Tibial nerve (tissue), 4 donors: ENCODE results near the gene SPRING1. TPM values are rescaled to one million over a fixed set of nuclear protein-coding genes. Genes with fewer than 3 reads are reported as not detected.

ENCODE experiments used
- DNase-seq, 2 donors: peaks; one replicate each; pipeline ENCODE4 v3.0.0-alpha.2; 2019; ENCODE audit warnings: low spot score in 2 of 2
- H3K27ac ChIP-seq, 4 donors: fragments of 200-600 bp; sonication (generic) in 3 of 4; one replicate each; pipeline ENCODE4 v1.5.1; 2017 to 2019; ENCODE audit warnings: mild to moderate bottlenecking in 1 of 4
- H3K27me3 ChIP-seq, 2 donors: fragments of 200-600 bp; sonication (generic) in 1 of 2; one replicate each; pipeline versions ENCODE4 v1.5.1 to v1.6.0; 2017 to 2019
- H3K36me3 ChIP-seq, 3 donors: fragments of 200-600 bp; sonication (generic); one replicate each; pipeline ENCODE4 v1.5.1; 2018 to 2019
- H3K4me1 ChIP-seq, 4 donors: fragments of 200-600 bp; sonication (generic) in 3 of 4; one replicate each; pipeline ENCODE4 v1.5.1; 2017 to 2019
- H3K4me3 ChIP-seq, 4 donors: fragments of 200-600 bp; sonication (generic) in 3 of 4; one replicate each; pipeline ENCODE4 v1.5.1; 2017 to 2019; ENCODE audit warnings: mild to moderate bottlenecking in 1 of 4, moderate library complexity in 1 of 4
- H3K9me3 ChIP-seq, 4 donors: fragments of 200-600 bp; sonication (generic) in 3 of 4; one replicate each; pipeline ENCODE4 v1.5.1; 2017 to 2019
- EP300 ChIP-seq, 2 donors: sonication (generic); formaldehyde crosslinking; IDR thresholded peaks; one replicate each; pipeline ENCODE4 v1.6.1; 2017; ENCODE audit warnings: antibody characterized with exemption in 2 of 2, mild to moderate bottlenecking in 1 of 2
- POLR2A ChIP-seq, 2 donors: fragments of 450-650 bp; IDR thresholded peaks; one replicate each; pipeline ENCODE4 v1.6.1; 2017; ENCODE audit warnings: antibody characterized with exemption in 2 of 2, mild to moderate bottlenecking in 2 of 2, moderate library complexity in 2 of 2
- WGBS, 2 donors: methylation state at CpG; one replicate each; pipeline ENCODE4 v1.1.5; 2018; 5-methylcytosine and 5-hydroxymethylcytosine counted together
- total RNA-seq, 4 donors: library from RNA; depleted of rRNA; stranded (reverse); fragments of >200 nt; gene quantifications; one replicate each; pipeline ENCODE4 v1.1.0, GENCODE V29; 2016
- TF ChIP-seq, protein P1 (sequence below), 5 experiments: fragments of 200-600 bp in 3 of 5; fragments of 450-650 bp in 2 of 5; sonication (generic) in 3 of 5; IDR thresholded peaks; one replicate each; pipeline ENCODE4 v1.5.1; 2016 to 2019; ENCODE audit warnings: antibody characterized with exemption in 5 of 5, mild to moderate bottlenecking in 3 of 5, moderate library complexity in 2 of 5

The SPRING1 gene
- total RNA-seq, 4 donors from 2014 or later, result 13.9 to 18.6 (median 14.9) TPM

DNA sequence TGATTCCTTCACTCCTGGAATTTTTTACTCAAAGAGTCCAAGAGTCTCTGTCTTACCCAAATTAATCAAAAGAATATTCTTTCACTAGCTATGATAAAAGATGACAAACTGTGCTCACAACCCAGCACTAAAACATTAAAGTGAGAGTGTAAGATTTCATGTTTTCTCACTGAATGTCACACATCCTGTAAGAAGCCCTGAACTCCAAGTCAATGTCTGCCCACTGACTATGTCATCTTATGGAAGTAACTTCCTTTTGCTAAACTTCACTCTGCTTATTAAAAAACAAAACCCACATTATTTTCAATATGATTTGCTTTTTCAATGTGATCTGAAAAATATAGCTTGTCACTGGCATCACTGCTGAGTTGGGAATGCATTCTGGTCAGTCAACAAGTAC is 15.6 kb downstream of the SPRING1 start:
- peaks cover 0 to 42% (median 0%) of the 10 kb centered on the region in 3 donors for H3K36me3 ChIP-seq
- TF ChIP-seq, protein P1, sequence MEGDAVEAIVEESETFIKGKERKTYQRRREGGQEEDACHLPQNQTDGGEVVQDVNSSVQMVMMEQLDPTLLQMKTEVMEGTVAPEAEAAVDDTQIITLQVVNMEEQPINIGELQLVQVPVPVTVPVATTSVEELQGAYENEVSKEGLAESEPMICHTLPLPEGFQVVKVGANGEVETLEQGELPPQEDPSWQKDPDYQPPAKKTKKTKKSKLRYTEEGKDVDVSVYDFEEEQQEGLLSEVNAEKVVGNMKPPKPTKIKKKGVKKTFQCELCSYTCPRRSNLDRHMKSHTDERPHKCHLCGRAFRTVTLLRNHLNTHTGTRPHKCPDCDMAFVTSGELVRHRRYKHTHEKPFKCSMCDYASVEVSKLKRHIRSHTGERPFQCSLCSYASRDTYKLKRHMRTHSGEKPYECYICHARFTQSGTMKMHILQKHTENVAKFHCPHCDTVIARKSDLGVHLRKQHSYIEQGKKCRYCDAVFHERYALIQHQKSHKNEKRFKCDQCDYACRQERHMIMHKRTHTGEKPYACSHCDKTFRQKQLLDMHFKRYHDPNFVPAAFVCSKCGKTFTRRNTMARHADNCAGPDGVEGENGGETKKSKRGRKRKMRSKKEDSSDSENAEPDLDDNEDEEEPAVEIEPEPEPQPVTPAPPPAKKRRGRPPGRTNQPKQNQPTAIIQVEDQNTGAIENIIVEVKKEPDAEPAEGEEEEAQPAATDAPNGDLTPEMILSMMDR (IDR thresholded peaks at IDR 0.05), result no peak
- TF ChIP-seq EP300 (IDR thresholded peaks at IDR 0.05), result no peak
- TF ChIP-seq POLR2A (IDR thresholded peaks at IDR 0.05), result no peak
- no peaks in the 10 kb centered on the region for H3K9me3 ChIP-seq
- DNase-seq, result no peak
- H3K27me3 ChIP-seq, result no peaks in the 10 kb centered on the region
- peaks cover 0 to 26% (median 0%) of the 10 kb centered on the region in 4 donors for H3K4me1 ChIP-seq
- H3K27ac ChIP-seq, result no peak overlapping the region
- no peak overlapping the region for H3K4me3 ChIP-seq

GRCh38 chr12:116719731-116720528 is 17.9 kb downstream of the SPRING1 start:
- no peaks in the 10 kb centered on the region for H3K27me3 ChIP-seq
- WGBS, 2 donors, result 85 to 86% methylated on average over 15 of the region's 15 CpGs
- no peak for DNase-seq
- TF ChIP-seq, protein P1 (IDR thresholded peaks at IDR 0.05), result no peak
- TF ChIP-seq EP300 (IDR thresholded peaks at IDR 0.05), result no peak
- TF ChIP-seq POLR2A (IDR thresholded peaks at IDR 0.05), result no peak
- no peak overlapping the region for H3K4me3 ChIP-seq
- H3K4me1 ChIP-seq, result peaks cover 0 to 21% (median 0%) of the 10 kb centered on the region in 4 donors
- H3K27ac ChIP-seq, result no peak overlapping the region
- no peaks in the 10 kb centered on the region for H3K9me3 ChIP-seq
- H3K36me3 ChIP-seq, result peaks cover 0 to 64% (median 0%) of the 10 kb centered on the region in 3 donors

DNA sequence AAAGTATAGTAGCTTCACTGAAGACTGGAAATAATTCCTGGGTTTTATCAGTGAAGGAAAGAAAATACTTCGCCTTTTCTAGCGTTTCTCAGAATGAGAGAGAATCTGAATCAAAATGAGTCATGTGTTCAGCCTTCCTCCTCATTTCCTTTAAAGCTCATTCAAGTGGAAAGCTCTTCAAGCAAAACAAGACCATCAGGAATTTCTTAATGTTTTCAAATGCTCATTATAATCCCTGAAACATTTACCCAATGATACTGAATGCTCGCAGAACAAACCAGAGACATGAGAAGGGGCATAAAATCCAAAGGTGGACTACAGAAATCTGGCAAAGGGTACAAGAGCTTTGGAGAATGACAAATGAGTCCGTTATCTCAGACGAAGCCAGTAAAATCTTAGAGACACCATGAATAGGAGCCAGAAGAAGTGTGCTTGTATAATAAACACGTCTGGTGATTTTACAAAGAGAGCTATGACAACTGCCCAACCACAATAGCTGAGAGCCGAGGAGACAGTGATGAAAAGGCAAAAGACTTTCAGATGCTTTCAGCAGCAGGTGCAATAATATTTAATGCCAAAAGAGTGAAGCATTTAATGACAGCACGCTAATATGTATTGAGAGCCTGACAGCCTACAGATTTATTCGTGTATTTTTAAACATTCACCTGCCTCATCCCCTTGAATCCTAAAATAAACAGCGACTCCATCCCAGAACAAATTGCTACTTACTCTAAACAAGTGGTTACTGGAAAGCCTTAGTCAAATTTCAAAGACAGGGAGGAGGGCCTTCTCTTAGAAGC is 19.0 kb downstream of the SPRING1 start:
- no peak for TF ChIP-seq POLR2A (IDR thresholded peaks at IDR 0.05)
- TF ChIP-seq EP300 (IDR thresholded peaks at IDR 0.05), result no peak
- TF ChIP-seq, protein P1 (IDR thresholded peaks at IDR 0.05), result no peak
- Histone ChIP-seq H3K27ac (no peak overlapping the region), H3K4me1 (peaks cover 0 to 26% (median 0%) of the 10 kb centered on the region in 4 donors), H3K27me3 (no peaks in the 10 kb centered on the region), H3K36me3 (peaks cover 0 to 64% (median 0%) of the 10 kb centered on the region in 3 donors), H3K4me3 (no peak overlapping the region), H3K9me3 (no peaks in the 10 kb centered on the region)
- WGBS, 2 donors, result 66 to 70% methylated on average over 10 of the region's 10 CpGs
- no peak for DNase-seq

- WGBS, 2 donors, result 64 to 77% methylated on average over 27 of the region's 27 CpGs
- H3K4me1 ChIP-seq, result peaks cover 0 to 37% (median 2%) of the 10 kb centered on the region in 4 donors
- H3K27me3 ChIP-seq, result no peaks in the 10 kb centered on the region
- no peak overlapping the region for H3K4me3 ChIP-seq
- H3K36me3 ChIP-seq, result peaks cover 0 to 60% (median 0%) of the 10 kb centered on the region in 3 donors
- H3K27ac ChIP-seq, result peak overlapping the region in 1 of 4 donors; percentile 9
- peak in 1 of 2 donors; percentile 36 for TF ChIP-seq EP300 (IDR thresholded peaks at IDR 0.05)
- TF ChIP-seq POLR2A (IDR thresholded peaks at IDR 0.05), result no peak
- H3K9me3 ChIP-seq, result no peaks in the 10 kb centered on the region
- DNase-seq, result peak; percentile 49 to 62
These were observed 20.1 kb downstream of the SPRING1 start for GRCh38 chr12:116717466-116718437.

- no peaks in the 10 kb centered on the region for H3K9me3 ChIP-seq
- no peak overlapping the region for H3K4me3 ChIP-seq
- no peak for DNase-seq
- TF ChIP-seq POLR2A (IDR thresholded peaks at IDR 0.05) (no peak), EP300 (IDR thresholded peaks at IDR 0.05) (no peak)
- TF ChIP-seq, protein P1 (IDR thresholded peaks at IDR 0.05), result no peak
- 86 to 95% methylated on average over 9 of the region's 9 CpGs for WGBS, 2 donors
- H3K36me3 ChIP-seq, result peaks cover 0 to 27% (median 0%) of the 10 kb centered on the region in 3 donors
- H3K4me1 ChIP-seq, result peaks cover 0 to 52% (median 5%) of the 10 kb centered on the region in 4 donors
- H3K27ac ChIP-seq, result peak overlapping the region in 1 of 4 donors; percentile 67
- peaks cover 0 to 4% of the 10 kb centered on the region in 2 donors for H3K27me3 ChIP-seq
These were observed 23.7 kb downstream of the SPRING1 start for GRCh38 chr12:116714175-116714574.
